Hepatocyte (in vitro differentiated cells): ENCODE measurements around the gene ITGB1BP1.

ENCODE experiments used
- CTCF ChIP-seq: fragments of 200-600 bp; sonication (generic); IDR thresholded peaks from 2 replicates; pipeline ENCODE4 v1.5.1; 2016; ENCODE audit warnings: antibody characterized with exemption, mild to moderate bottlenecking; ENCODE audit not compliant: poor library complexity
- EZH2 ChIP-seq: fragments of 200-600 bp; sonication (generic); IDR thresholded peaks from 2 replicates; pipeline ENCODE4 v1.6.1; 2016; ENCODE audit warnings: antibody characterized with exemption, mild to moderate bottlenecking, borderline replicate concordance

DNA sequence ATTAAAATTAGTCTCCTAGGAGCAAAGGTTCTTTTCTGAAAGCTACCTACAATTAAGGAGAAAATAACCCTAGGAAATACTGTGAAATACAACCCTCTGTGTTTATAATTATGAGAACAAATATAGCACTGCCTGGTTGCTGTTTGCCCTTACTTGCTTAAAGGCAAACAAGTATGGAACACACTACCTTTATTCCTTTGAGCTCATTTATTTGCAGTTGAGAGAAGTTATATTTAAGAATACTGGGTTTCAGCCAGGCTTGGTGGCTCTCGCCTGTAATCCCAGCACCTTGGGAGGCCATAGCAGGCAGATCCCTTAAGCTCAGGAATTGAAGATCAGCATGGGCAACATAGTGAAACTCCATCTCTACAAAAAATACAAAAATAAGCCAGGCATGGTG lies 27.9 kb upstream of the ITGB1BP1 start:
- TF ChIP-seq CTCF, result no peak
- no peak for TF ChIP-seq EZH2
